IPS-15b (cell line): ENCODE data around the gene ANKRD52.

ENCODE experiments used
- H3K27me3 ChIP-seq: one replicate; pipeline ENCODE4 v1.6.1; 2013; ENCODE audit warnings: low read length; ENCODE audit not compliant: control insufficient read depth, insufficient read depth
- H3K36me3 ChIP-seq: one replicate; pipeline ENCODE4 v1.6.1; 2013; ENCODE audit warnings: low read length; ENCODE audit not compliant: control insufficient read depth, insufficient read depth
- H3K4me1 ChIP-seq: one replicate; pipeline ENCODE4 v1.6.1; 2013; ENCODE audit warnings: mild to moderate bottlenecking, low read length; ENCODE audit not compliant: control insufficient read depth, insufficient read depth
- H3K4me3 ChIP-seq: one replicate; pipeline ENCODE4 v1.5.1; 2013; ENCODE audit warnings: low read depth, low read length
- H3K9ac ChIP-seq: one replicate; pipeline ENCODE4 v1.6.1; 2013; ENCODE audit warnings: low read depth, mild to moderate bottlenecking, low read length
- H3K9me3 ChIP-seq: one replicate; pipeline ENCODE4 v1.6.1; 2013; ENCODE audit warnings: mild to moderate bottlenecking, low read length; ENCODE audit not compliant: control insufficient read depth, insufficient read depth

Gene ANKRD52

GRCh38 chr12:56253091-56253490 is 5.1 kb downstream of the ANKRD52 start:
- Histone ChIP-seq H3K36me3 (peaks cover 57% of the 10 kb centered on the region), H3K9me3 (no peaks in the 10 kb centered on the region), H3K9ac (no peak overlapping the region), H3K4me3 (no peak overlapping the region), H3K4me1 (peaks cover 5% of the 10 kb centered on the region), H3K27me3 (no peaks in the 10 kb centered on the region)

- H3K36me3 ChIP-seq, result peaks cover 62% of the 10 kb centered on the region
- H3K4me3 ChIP-seq, result no peak overlapping the region
- no peak overlapping the region for H3K9ac ChIP-seq
- H3K4me1 ChIP-seq, result peaks cover 5% of the 10 kb centered on the region
- no peaks in the 10 kb centered on the region for H3K9me3 ChIP-seq
- no peaks in the 10 kb centered on the region for H3K27me3 ChIP-seq
Measured at GRCh38 chr12:56252649-56253048, 5.5 kb downstream of the ANKRD52 start.

- H3K27me3 ChIP-seq, result no peaks in the 10 kb centered on the region
- H3K4me1 ChIP-seq, result no peaks in the 10 kb centered on the region
- peaks cover 68% of the 10 kb centered on the region for H3K36me3 ChIP-seq
- no peak overlapping the region for H3K9ac ChIP-seq
- no peak overlapping the region for H3K4me3 ChIP-seq
- H3K9me3 ChIP-seq, result no peaks in the 10 kb centered on the region
Measured at GRCh38 chr12:56248711-56249110, 9.5 kb downstream of the ANKRD52 start.

DNA sequence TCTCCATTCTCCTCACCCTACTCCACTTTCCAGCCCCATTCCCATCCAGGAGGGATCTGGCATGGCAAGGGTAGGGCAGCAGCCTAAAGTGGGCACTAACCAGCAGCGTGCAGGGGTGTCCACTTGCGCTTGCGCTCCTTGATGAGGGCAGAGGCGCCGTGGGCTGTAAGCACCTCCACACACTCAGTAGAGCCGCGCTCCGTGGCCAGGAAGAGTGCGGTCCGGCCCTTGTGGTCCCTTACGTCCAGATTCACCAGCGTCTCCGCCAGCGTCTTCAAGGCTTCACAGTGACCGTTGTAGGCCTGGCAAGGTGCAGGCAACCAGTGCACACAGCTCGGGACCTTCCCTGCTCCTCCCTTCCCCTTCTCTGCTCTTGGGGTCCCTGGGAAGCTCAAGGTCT is 10.3 kb downstream of the ANKRD52 start:
- no peaks in the 10 kb centered on the region for H3K4me1 ChIP-seq
- no peak overlapping the region for H3K9ac ChIP-seq
- no peaks in the 10 kb centered on the region for H3K27me3 ChIP-seq
- no peaks in the 10 kb centered on the region for H3K9me3 ChIP-seq
- peaks cover 66% of the 10 kb centered on the region for H3K36me3 ChIP-seq
- H3K4me3 ChIP-seq, result no peak overlapping the region

GRCh38 chr12:56244494-56244893 is 13.7 kb downstream of the ANKRD52 start:
- Histone ChIP-seq H3K9me3 (no peaks in the 10 kb centered on the region), H3K27me3 (no peaks in the 10 kb centered on the region), H3K4me1 (no peaks in the 10 kb centered on the region), H3K9ac (no peak overlapping the region), H3K36me3 (peaks cover 61% of the 10 kb centered on the region), H3K4me3 (no peak overlapping the region)

DNA sequence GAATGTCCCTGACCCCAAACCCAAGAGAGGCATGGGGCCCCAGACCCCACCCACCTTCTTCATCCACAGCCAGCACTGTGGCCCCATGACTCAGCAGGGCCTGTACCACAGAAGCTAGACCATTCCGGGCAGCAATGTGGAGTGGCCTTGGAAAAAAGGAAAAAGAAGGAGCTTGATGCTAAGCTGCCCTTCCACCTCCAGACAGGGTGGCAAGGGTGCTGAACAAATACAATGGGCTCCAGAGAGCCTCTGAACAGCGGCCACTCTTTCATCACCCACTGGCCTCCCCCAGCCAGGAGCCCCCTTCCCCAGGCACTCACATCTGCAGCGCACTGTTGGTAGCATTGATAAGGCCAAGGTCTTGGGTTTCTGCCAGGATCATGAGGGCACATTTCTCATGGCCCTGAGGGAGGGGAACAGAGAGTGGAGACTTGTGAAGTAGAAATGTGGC is 14.4 kb downstream of the ANKRD52 start:
- no peaks in the 10 kb centered on the region for H3K9me3 ChIP-seq
- no peak overlapping the region for H3K4me3 ChIP-seq
- H3K4me1 ChIP-seq, result no peaks in the 10 kb centered on the region
- no peaks in the 10 kb centered on the region for H3K27me3 ChIP-seq
- no peak overlapping the region for H3K9ac ChIP-seq
- H3K36me3 ChIP-seq, result peaks cover 58% of the 10 kb centered on the region

DNA sequence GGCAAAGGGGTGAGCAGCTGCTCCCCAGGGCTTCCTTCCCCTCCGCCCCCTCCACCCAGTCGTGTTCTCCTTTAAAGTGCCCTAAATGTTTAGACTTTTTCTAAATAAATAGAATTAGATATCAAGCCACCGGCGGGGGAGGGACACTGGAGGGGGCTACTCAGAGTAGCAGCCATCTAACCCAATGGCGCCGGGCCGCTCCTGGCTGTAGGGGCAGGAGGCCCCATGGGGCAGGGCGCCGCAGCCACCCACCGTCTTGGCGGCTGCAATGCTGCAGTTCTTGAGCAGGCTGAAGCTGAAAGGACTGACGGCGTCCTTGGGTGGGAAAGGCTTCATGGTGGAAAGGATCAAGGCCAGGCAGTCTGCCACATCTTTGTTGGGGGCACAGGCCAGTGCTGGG is 15.2 kb downstream of the ANKRD52 start:
- peaks cover 51% of the 10 kb centered on the region for H3K36me3 ChIP-seq
- no peak overlapping the region for H3K9ac ChIP-seq
- H3K4me3 ChIP-seq, result no peak overlapping the region
- no peaks in the 10 kb centered on the region for H3K9me3 ChIP-seq
- H3K4me1 ChIP-seq, result no peaks in the 10 kb centered on the region
- no peaks in the 10 kb centered on the region for H3K27me3 ChIP-seq

GRCh38 chr12:56241424-56242303 is 16.5 kb downstream of the ANKRD52 start:
- Histone ChIP-seq H3K36me3 (peaks cover 45% of the 10 kb centered on the region), H3K9ac (no peak overlapping the region)

GRCh38 chr12:56237552-56237951 is 20.6 kb downstream of the ANKRD52 start:
- Histone ChIP-seq H3K9ac (no peak overlapping the region), H3K9me3 (no peaks in the 10 kb centered on the region), H3K27me3 (no peaks in the 10 kb centered on the region), H3K4me1 (no peaks in the 10 kb centered on the region), H3K36me3 (peaks cover 18% of the 10 kb centered on the region), H3K4me3 (no peak overlapping the region)

More at GRCh38 chr12:56241424-56242303, 16.5 kb downstream of the ANKRD52 start:
- H3K27me3 ChIP-seq, result no peaks in the 10 kb centered on the region
- H3K9me3 ChIP-seq, result no peaks in the 10 kb centered on the region
- H3K4me3 ChIP-seq, result no peak overlapping the region
- H3K4me1 ChIP-seq, result no peaks in the 10 kb centered on the region

GRCh38 chr12:56236985-56237384 is 21.2 kb downstream of the ANKRD52 start:
- Histone ChIP-seq H3K36me3 (peaks cover 16% of the 10 kb centered on the region), H3K9me3 (no peaks in the 10 kb centered on the region), H3K4me3 (no peak overlapping the region), H3K9ac (no peak overlapping the region), H3K4me1 (no peaks in the 10 kb centered on the region), H3K27me3 (no peaks in the 10 kb centered on the region)

DNA sequence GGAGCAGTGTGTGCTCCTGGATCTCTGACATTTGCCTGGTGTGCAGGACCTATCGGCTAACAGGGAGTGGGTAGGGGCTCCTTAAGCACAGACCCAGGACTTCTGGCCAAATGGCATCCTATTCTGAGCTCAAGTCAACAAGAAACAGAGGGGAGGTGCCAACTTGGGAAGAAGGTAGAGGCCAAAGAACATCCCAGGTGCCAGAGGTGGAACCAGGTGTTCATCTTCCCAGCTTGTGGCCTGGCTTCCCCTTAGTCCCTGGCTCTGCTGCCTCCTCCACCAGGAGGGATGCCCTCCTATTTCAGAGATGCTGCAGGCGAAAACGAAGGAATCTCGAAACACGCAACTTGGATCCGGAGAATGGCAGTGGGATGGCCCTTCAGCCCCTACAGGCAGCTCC is 22.1 kb downstream of the ANKRD52 start:
- no peak overlapping the region for H3K9ac ChIP-seq
- no peaks in the 10 kb centered on the region for H3K27me3 ChIP-seq
- H3K9me3 ChIP-seq, result no peaks in the 10 kb centered on the region
- peaks cover 10% of the 10 kb centered on the region for H3K36me3 ChIP-seq
- no peaks in the 10 kb centered on the region for H3K4me1 ChIP-seq
- no peak overlapping the region for H3K4me3 ChIP-seq

DNA sequence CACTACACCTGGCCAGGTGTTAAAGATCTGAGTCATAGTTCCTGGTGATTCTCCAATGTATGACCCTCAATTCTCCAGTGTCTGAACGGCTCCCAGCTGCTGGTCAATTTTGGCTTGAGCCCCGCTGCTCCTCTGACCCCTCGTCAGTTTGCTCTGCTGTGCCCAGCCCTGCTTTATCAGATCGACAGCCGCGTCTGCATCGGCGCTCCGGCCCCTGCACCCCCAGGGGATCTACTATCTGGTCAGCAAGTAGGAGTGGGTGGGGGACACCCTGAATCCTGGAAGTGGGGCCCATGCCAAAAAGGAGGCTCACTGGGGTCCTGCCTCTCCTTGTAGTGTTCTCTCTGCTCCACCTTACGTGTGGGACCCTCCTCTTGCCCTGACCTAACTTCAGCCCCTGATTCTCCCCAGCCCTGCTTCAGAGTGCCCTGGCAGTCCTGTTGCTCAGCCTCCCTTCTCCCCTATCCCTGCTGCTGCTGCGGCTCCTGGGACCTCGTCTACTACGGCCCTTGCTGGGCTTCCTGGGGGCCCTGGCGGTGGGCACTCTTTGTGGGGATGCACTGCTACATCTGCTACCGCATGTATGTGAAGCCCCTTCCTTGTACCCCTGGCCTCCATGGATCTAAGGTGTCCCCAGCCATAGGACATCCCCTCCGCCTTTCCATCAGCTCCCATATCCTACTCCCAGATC is 23.3 kb downstream of the ANKRD52 start:
- Histone ChIP-seq H3K4me1 (peaks cover 2% of the 10 kb centered on the region), H3K36me3 (peaks cover 10% of the 10 kb centered on the region), H3K4me3 (no peak overlapping the region), H3K27me3 (no peaks in the 10 kb centered on the region), H3K9me3 (no peaks in the 10 kb centered on the region), H3K9ac (no peak overlapping the region)
